Jurkat, Clone E6-1 (cell line): ENCODE results near the gene SPRR4. TPM values are rescaled to one million over a fixed set of nuclear protein-coding genes. Genes with fewer than 3 reads are reported as not detected.
A peak's percentile ranks its signal among the peaks of the same experiment; 100 is the strongest.

Experiments
- DNase-seq: peaks from one replicate; pipeline ENCODE4 v3.0.0-alpha.2; 2011; ENCODE audit warnings: low read depth, low spot score
- H3K4me3 ChIP-seq: 2 replicates; pipeline ENCODE4 v1.5.1; 2011; ENCODE audit warnings: mild to moderate bottlenecking, low read length, control low read depth, moderate library complexity
- polyA plus RNA-seq: library from polyadenylated mRNA; unstranded; fragments of >200 nt; gene quantifications from one replicate; pipeline ENCODE4 v1.2.1, GENCODE V29; 2012; ENCODE audit warnings: missing spikeins; ENCODE audit not compliant: insufficient read length, insufficient read depth

The SPRR4 gene
- not detected for polyA plus RNA-seq

GRCh38 chr1:152970495-152970894 lies at the start of gene SPRR4:
Gene SPRR4, plus strand, starts transcription at chr1:152970648. Its CDS starts 1,243 bp downstream, at chr1:152971891.
- no peak within 1 kb of the TSS for H3K4me3 ChIP-seq
- DNase-seq = no peak

GRCh38 chr1:152924191-152924590 lies 46.3 kb upstream of the SPRR4 start:
- no peak overlapping the region for H3K4me3 ChIP-seq
- no peak for DNase-seq

- DNase-seq = peak; percentile 6
- no peak overlapping the region for H3K4me3 ChIP-seq
These were observed 44.4 kb upstream of the SPRR4 start for GRCh38 chr1:152926091-152926490.

DNA sequence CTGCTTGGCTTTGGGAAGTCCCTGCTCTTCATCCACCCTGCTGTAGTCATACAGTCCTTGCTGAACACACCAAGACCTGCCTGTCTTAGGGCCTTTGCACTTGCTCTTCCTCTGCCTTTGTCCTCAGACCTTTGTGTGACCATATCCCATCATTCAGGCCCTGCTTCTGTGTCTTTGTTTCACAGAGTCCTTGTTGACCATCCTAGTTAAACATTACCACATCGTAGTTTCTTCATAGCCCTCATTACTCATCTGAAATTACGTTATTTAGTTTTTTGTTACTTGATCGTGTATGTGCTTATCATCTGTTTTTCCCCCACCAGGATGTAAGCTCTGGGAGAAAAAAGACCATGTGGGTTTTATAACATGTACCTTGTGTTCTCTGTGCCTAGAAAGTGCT lies 41.8 kb upstream of the SPRR4 start:
- DNase-seq = no peak
- H3K4me3 ChIP-seq = no peak overlapping the region

- H3K4me3 ChIP-seq = no peak overlapping the region
- DNase-seq = no peak
These were observed 38.2 kb upstream of the SPRR4 start for GRCh38 chr1:152932170-152932811.

DNA sequence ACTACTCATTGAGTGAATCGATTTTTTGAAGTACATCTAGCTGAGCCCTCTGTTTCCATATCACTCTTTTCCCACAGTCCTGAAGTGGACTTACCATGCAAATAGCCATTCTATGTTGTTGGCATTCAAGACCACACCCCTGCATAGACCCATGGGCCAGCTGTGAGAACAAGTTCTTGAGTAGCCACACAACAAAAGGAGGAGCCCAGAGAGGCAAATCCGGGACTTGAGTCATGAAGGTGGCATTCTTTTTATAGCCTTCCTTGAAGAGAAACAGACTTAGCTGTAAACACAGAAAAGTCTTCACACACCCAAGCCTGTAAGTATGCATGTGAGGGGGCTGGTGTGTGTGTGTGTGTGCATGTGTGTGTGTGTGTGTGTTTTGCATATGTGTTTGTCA lies 37.3 kb upstream of the SPRR4 start:
- no peak overlapping the region for H3K4me3 ChIP-seq
- no peak for DNase-seq

- no peak overlapping the region for H3K4me3 ChIP-seq
- DNase-seq = no peak
These were observed 29.8 kb upstream of the SPRR4 start for GRCh38 chr1:152940614-152941013.

- no peak for DNase-seq
- no peak overlapping the region for H3K4me3 ChIP-seq
These were observed 29.3 kb upstream of the SPRR4 start for GRCh38 chr1:152941037-152941711.

DNA sequence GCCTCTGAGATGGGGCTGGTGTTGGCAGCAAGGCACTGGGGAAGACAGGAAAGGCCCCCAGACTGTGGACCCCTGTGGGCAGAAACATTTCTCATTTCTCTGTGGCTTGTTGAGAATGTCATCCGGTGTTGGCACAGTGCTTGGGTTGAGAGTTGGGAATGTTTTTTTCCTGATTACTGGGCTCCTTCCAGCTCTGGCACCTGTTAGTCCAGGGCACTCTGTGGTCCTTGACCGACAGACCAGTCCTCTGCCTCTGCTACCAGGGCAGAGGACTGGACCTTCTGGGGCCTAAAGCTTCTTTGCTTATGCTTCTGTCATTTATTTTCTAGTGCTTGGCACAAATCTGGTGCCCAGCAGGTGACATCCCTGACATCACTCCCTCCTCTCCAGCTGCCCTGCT lies 28.3 kb upstream of the SPRR4 start:
- DNase-seq = no peak
- H3K4me3 ChIP-seq = no peak overlapping the region

- no peak overlapping the region for H3K4me3 ChIP-seq
- no peak for DNase-seq
These were observed 24.2 kb upstream of the SPRR4 start for GRCh38 chr1:152946248-152946647.

- H3K4me3 ChIP-seq = no peak within 1 kb of the TSS
These were observed 23.7 kb upstream of the SPRR4 start, which contains the start of gene SPRR5 for GRCh38 chr1:152946651-152947256. Gene SPRR5, plus strand, starts transcription at chr1:152947206. Its CDS starts 1,349 bp downstream, at chr1:152948555.

DNA sequence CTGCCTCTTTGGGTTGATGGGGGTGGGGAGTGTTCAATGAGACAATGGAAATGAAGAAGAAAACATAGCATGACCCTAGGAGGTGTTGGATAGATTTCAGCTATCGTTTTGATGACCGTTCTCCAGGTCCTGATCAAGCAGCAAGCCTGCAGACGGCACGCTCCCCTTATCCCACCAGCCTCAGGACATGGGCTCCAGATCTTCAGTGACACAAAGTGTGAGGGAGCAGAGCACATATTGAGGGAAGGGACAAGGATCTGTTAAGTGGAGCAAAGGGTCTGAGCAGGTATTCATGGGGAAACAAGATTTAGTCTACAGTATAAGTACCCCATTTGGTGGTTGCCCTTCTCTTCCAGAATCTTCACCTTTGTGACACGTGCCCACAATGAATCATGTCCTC lies 18.7 kb upstream of the SPRR4 start:
- no peak for DNase-seq
- no peak overlapping the region for H3K4me3 ChIP-seq

More at GRCh38 chr1:152946651-152947256, 23.7 kb upstream of the SPRR4 start, which contains the start of gene SPRR5:
- DNase-seq = no peak

GRCh38 chr1:152953761-152954160 lies 16.7 kb upstream of the SPRR4 start:
- no peak overlapping the region for H3K4me3 ChIP-seq
- no peak for DNase-seq

- H3K4me3 ChIP-seq = no peak overlapping the region
- no peak for DNase-seq
These were observed 16.0 kb upstream of the SPRR4 start for GRCh38 chr1:152954436-152954835.

DNA sequence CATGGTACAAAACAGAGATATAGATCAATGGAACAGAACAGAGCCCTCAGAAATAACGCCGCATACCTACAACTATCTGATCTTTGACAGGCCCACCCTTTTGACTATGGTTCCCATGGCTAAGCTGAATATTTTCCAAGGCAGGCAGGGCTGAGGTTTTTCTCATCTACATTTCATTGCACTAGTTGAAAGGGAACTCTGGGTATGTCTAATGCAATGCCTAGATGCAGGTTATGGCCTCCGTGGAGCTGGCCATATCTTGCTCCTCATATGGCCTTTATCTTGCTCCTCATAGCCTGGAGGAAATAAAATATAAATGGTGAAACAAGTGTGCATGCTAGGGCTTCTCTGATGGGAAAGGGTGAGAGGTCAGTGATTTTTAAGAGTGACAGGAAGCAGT lies 12.9 kb upstream of the SPRR4 start:
- no peak for DNase-seq
- H3K4me3 ChIP-seq = no peak overlapping the region

DNA sequence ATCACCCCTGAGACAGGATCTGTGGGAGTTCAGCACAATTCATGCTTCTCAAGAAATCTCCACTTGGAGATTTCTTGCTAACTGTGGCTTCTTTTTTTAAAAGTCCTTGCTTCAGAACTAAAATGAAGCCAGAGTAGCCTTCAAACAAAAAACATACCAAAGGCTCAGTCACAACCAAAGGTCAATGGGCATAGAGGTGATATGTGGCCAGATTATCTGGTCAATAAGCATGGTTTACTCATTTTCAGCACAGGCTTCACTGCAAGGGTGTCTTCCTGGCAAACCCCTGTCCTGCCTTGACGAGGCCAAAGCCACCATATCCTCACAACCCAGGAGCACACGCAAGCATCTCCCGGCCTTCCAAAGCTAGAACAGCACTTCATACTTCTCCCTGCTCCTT lies 11.2 kb upstream of the SPRR4 start:
- H3K4me3 ChIP-seq = no peak overlapping the region
- DNase-seq = no peak

DNA sequence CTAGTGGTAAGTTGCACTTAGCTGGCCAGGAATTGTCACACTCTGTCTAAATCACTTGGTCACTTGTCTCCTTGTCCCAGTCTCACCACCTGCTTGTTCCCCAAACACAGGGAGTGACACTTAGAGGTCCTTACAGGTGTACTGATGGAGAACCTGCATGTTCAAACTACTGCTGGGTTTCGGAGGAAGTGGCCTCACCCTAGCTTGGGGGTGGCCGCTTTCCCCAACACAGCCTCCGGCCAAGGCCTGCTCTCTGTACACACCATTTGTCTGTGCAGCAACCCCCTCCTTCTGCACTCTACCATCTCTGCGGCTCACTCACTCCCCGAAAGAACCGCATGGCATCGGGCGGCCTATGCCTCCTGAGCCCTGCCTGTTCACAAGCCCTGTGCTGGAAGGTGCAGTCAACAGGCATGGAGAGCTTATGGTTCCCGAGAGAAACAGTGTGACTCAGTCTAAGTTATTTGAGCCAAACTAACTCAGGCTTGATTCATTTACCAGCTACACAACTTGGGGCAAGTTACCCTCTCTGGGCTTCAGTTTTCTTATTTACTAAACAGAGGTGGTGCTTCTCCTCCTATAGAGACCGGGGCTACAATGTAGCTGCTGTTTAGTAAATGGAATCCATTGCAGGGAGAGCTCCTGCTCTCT lies 10.5 kb upstream of the SPRR4 start:
- H3K4me3 ChIP-seq = no peak overlapping the region
- no peak for DNase-seq

GRCh38 chr1:152960452-152961044 lies 9.9 kb upstream of the SPRR4 start:
- DNase-seq = peak; percentile 16
- no peak overlapping the region for H3K4me3 ChIP-seq

GRCh38 chr1:152961226-152961891 lies 9.1 kb upstream of the SPRR4 start:
- H3K4me3 ChIP-seq = no peak overlapping the region
- no peak for DNase-seq
